GM12891 (cell line): ENCODE data around the gene TMEM30A.

Source experiments
- PAX5 ChIP-seq: IDR thresholded peaks from 2 replicates; pipeline ENCODE4 v1.6.1; 2011; ENCODE audit warnings: low read length, moderate library complexity, mild to moderate bottlenecking; ENCODE audit not compliant: insufficient read depth, severe bottlenecking
- POLR2A ChIP-seq: IDR thresholded peaks from 2 replicates; pipeline ENCODE4 v1.6.1; 2011; ENCODE audit warnings: low read depth, low read length, control low read depth
- POLR2AphosphoS5 ChIP-seq: IDR thresholded peaks from 2 replicates; pipeline ENCODE4 v1.6.1; 2011; ENCODE audit warnings: low read depth, low read length, control low read depth
- TAF1 ChIP-seq: IDR thresholded peaks from 2 replicates; pipeline ENCODE4 v1.6.1; 2011; ENCODE audit warnings: low read depth, low read length, control low read depth

DNA sequence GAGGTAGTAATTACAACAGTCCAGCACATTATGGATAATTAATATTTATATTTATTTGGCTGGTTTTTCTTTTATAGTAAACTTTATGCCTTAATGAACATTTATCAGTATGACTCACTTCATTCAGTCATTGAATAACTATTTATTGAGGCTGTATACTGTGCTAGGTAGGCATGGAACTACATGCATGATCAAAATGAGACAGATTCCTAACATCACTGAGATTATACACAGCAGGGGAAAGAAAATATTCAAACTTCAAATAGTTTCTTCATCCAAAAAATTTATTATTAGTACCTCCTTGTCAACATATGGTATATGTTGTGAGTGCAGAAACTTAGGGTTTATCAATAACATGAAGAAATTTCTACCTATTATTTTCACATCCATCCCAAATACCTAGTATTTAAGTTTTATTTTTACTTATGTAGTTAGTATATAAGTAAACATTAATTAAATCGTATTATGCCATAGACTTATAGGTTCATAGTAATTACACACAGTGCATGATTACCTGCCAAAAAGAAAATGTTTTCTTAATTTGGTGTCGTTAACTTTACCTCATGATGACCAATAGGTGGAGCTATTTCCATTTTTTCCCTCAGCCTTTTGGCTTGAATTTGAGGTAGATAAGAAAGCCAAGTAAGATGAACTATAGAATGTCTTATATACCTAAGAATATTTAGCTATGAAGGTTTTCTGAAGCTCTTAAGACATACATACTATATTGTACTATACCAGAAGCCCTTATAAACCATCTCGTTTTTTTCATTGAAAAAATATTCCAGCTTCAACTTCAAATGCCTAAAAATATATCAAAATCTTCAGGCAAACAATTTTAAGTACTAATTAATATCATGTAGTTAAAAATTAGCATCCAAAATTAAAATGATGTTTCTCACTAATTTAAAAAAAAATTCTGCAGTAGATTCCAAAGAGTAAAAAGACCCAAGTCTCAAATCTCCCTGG is 12.5 kb upstream of the TMEM30A start:
- TF ChIP-seq POLR2AphosphoS5 (no peak), POLR2A (no peak), TAF1 (no peak), PAX5 (no peak)
